IMR-90 (cell line): ENCODE results near the gene MRC1. TPM values are rescaled to one million over a fixed set of nuclear protein-coding genes. Genes with fewer than 3 reads are reported as not detected.

Experiments used
- ATAC-seq: fragments of 200-7000 bp; cut with Tn5 transposase; 2 replicates; pipeline ENCODE4 v1.9.1; 2020; ENCODE audit warnings: low read depth, mild to moderate bottlenecking, moderate library complexity
- BruUV-seq: library from RNA; stranded (reverse); fragments of 400-500 nt; replicated peaks from 2 replicates; lab custom pipeline; 2021; lab: Mats Ljungman, UMichigan
- CTCF ChIA-PET: fragments of 300-600 bp; formaldehyde crosslinking; extraction: SDS; loops from one replicate; lab custom pipeline; 2021; ENCODE audit warnings: antibody characterized with exemption; lab: Yijun Ruan, JAX
- POLR2A ChIA-PET: fragments of 300-600 bp; sonication (Branson Sonifier 250); formaldehyde crosslinking; loops from one replicate; lab custom pipeline; 2022; ENCODE audit warnings: antibody characterized with exemption; ENCODE audit not compliant: unreplicated experiment; lab: Charles Lee
- DNase-seq: peaks from one replicate; pipeline ENCODE4 v3.0.0; 2013
- H2AFZ ChIP-seq: replicated peaks from 2 replicates; pipeline ENCODE3; 2013; ENCODE audit warnings: low read length, mild to moderate bottlenecking; ENCODE audit not compliant: poor library complexity
- H2AK5ac ChIP-seq: 2 replicates; pipeline ENCODE4 v1.6.1; 2013; ENCODE audit warnings: low read depth, low read length, inconsistent platforms
- H2AK9ac ChIP-seq: replicated peaks from 2 replicates; pipeline ENCODE3; 2013; ENCODE audit warnings: mild to moderate bottlenecking, low read depth, low read length, moderate library complexity; ENCODE audit not compliant: poor library complexity
- H2BK120ac ChIP-seq: 2 replicates; pipeline ENCODE4 v1.6.1; 2013; ENCODE audit warnings: low read depth, low read length, inconsistent platforms
- H2BK15ac ChIP-seq: 3 replicates; pipeline ENCODE4 v1.6.1; 2013; ENCODE audit warnings: low read depth, low read length, inconsistent platforms
- H2BK20ac ChIP-seq: 2 replicates; pipeline ENCODE4 v1.6.1; 2013; ENCODE audit warnings: low read depth, mild to moderate bottlenecking, inconsistent platforms, low read length, moderate library complexity
- H2BK5ac ChIP-seq: 2 replicates; pipeline ENCODE4 v1.6.1; 2013; ENCODE audit warnings: mild to moderate bottlenecking, low read depth, low read length, inconsistent platforms; ENCODE audit not compliant: poor library complexity, severe bottlenecking
- H3K14ac ChIP-seq: replicated peaks from 2 replicates; pipeline ENCODE4 v1.6.1; 2013; ENCODE audit warnings: low read depth, low read length, inconsistent platforms
- H3K18ac ChIP-seq: 2 replicates; pipeline ENCODE4 v1.6.1; 2013; ENCODE audit warnings: low read depth, low read length, control low read depth
- H3K23ac ChIP-seq: 2 replicates; pipeline ENCODE4 v1.6.1; 2013; ENCODE audit warnings: low read depth, low read length, inconsistent platforms
- H3K27ac ChIP-seq: 2 replicates; pipeline ENCODE4 v1.5.1; 2013; ENCODE audit warnings: mild to moderate bottlenecking, control low read depth, low read length; ENCODE audit not compliant: insufficient read depth
- H3K27me3 ChIP-seq: 2 replicates; pipeline ENCODE4 v1.6.1; 2013; ENCODE audit warnings: low read length; ENCODE audit not compliant: control insufficient read depth, insufficient read depth
- H3K36me3 ChIP-seq: 2 replicates; pipeline ENCODE4 v1.6.1; 2013; ENCODE audit warnings: low read length, mixed read lengths; ENCODE audit not compliant: control insufficient read depth, insufficient read depth
- H3K4ac ChIP-seq: 2 replicates; pipeline ENCODE4 v1.6.1; 2013; ENCODE audit warnings: low read depth, low read length, inconsistent platforms
- H3K4me1 ChIP-seq: 2 replicates; pipeline ENCODE4 v1.6.1; 2013; ENCODE audit warnings: low read length, mixed read lengths; ENCODE audit not compliant: control insufficient read depth, insufficient read depth
- H3K4me2 ChIP-seq: 2 replicates; pipeline ENCODE4 v1.6.1; 2013; ENCODE audit warnings: low read depth, mild to moderate bottlenecking, control low read depth, low read length, moderate library complexity
- H3K4me3 ChIP-seq: 2 replicates; pipeline ENCODE4 v1.5.1; 2013; ENCODE audit warnings: low read depth, mild to moderate bottlenecking, control low read depth, low read length, moderate library complexity; ENCODE audit not compliant: insufficient read depth
- H3K56ac ChIP-seq: 2 replicates; pipeline ENCODE4 v1.6.1; 2013; ENCODE audit warnings: low read length, inconsistent platforms; ENCODE audit not compliant: insufficient read depth; ENCODE audit errors: extremely low read depth
- H3K79me1 ChIP-seq, 2 experiments: 2 replicates each; pipeline ENCODE4 v1.6.1; 2013; ENCODE audit warnings: low read length in 2 of 2, inconsistent platforms in 1 of 2, low read depth in 1 of 2
- H3K9ac ChIP-seq: 2 replicates; pipeline ENCODE4 v1.6.1; 2013; ENCODE audit warnings: low read depth, low read length, control low read depth
- H3K9me1 ChIP-seq: 2 replicates; pipeline ENCODE4 v1.6.1; 2013; ENCODE audit warnings: low read length, inconsistent platforms; ENCODE audit not compliant: insufficient read depth
- H3K9me3 ChIP-seq: 2 replicates; pipeline ENCODE4 v1.6.1; 2013; ENCODE audit warnings: low read length; ENCODE audit not compliant: control insufficient read depth, insufficient read depth
- H4K20me1 ChIP-seq: 2 replicates; pipeline ENCODE4 v1.6.1; 2013; ENCODE audit warnings: low read length, inconsistent platforms; ENCODE audit not compliant: insufficient read depth
- H4K5ac ChIP-seq: 2 replicates; pipeline ENCODE4 v1.6.1; 2013; ENCODE audit warnings: mild to moderate bottlenecking, low read depth, low read length, control low read depth
- H4K8ac ChIP-seq, 2 experiments: 2 replicates each; pipeline ENCODE4 v1.6.1; 2013; ENCODE audit warnings: low read depth in 2 of 2, low read length in 2 of 2, control low read depth in 1 of 2, inconsistent platforms in 1 of 2
- H4K91ac ChIP-seq: 2 replicates; pipeline ENCODE4 v1.6.1; 2013; ENCODE audit warnings: low read depth, low read length, inconsistent platforms; ENCODE audit not compliant: insufficient read depth
- CEBPB ChIP-seq: IDR thresholded peaks from 2 replicates; pipeline ENCODE4 v1.6.1; 2012; ENCODE audit warnings: low read depth, low read length, improper control_type of control experiment
- CHD1 ChIP-seq: IDR thresholded peaks from 2 replicates; pipeline ENCODE4 v1.6.1; 2012; ENCODE audit warnings: low read depth, low read length, improper control_type of control experiment
- WGBS, 2 experiments: methylation state at CpG; one replicate each; pipeline versions ENCODE4 v1.1.5 to v1.1.7; 2013; ENCODE audit warnings: missing lambda C conversion rate in 2 of 2; ENCODE audit not compliant: insufficient read length in 1 of 2; ENCODE audit errors: extremely low coverage in 2 of 2; 5-methylcytosine and 5-hydroxymethylcytosine counted together
- dilution Hi-C: fragments of 300-500 bp; cut with HindIII; formaldehyde crosslinking; loops from one replicate; pipeline ENCODE4 v1.14.3; 2018; ENCODE audit warnings: low sequenced_read_pairs; ENCODE audit not compliant: unreplicated experiment
- in situ Hi-C: fragments of 300-500 bp; cut with MboI; formaldehyde crosslinking; loops from 3 replicates; pipeline ENCODE4 v1.14.3; 2019; ENCODE audit warnings: low sequenced_read_pairs, inconsistent platforms, mixed read lengths
- intact Hi-C: fragments of 100-400 bp; cut with micrococcal nuclease; formaldehyde crosslinking; loops from 2 replicates; pipeline ENCODE4 v1.10.0; 2022
- polyA plus RNA-seq, 3 experiments: library from polyadenylated mRNA; depleted of rRNA; stranded (reverse); fragments of >200 nt; gene quantifications; 2 replicates each; pipeline ENCODE4 v1.2.3, GENCODE V29; 2012; ENCODE audit warnings: low replicate concordance in 1 of 3
- total RNA-seq: library from RNA; depleted of rRNA; stranded (reverse); fragments of >200 nt; gene quantifications from 2 replicates; pipeline ENCODE4 v1.2.3, GENCODE V29; 2012

MRC1 gene
- total and polyA plus RNA-seq, 2 of the 4 experiments (the other 2 are of a cell fraction) = not detected

DNA sequence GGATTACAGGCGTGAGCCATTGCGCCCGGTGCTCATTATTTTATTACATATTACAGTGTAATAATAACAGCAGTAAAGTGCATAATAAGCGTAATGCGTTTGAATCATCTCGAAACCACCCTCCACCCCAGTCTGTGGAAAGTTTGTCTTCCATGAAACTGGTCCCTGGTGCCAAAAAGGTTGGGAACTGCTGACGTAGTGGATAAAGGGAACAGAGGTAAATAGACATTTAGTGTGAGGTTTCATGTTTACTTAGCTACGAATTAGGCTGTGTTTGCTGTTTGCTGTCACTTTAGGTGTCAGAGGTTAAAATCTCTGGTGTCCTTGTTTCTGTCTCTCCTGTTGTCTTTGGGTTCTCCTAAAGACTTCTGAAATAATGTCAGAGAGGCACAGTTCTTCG lies 82.3 kb downstream of the MRC1 start:
- Histone ChIP-seq H3K23ac (no peak overlapping the region), H3K9ac (no peak overlapping the region), H2BK15ac (no peak overlapping the region), H2AK9ac (no peak overlapping the region), H3K4me2 (no peak overlapping the region), H3K14ac (no peak overlapping the region), H3K27me3 (peaks cover 7% of the 10 kb centered on the region; the same call in 1 of the 2 replicates), H3K36me3 (no peaks in the 10 kb centered on the region), H3K4ac (no peak overlapping the region), H4K5ac (no peak overlapping the region), H2AFZ (no peak overlapping the region), H4K20me1 (no peaks in the 10 kb centered on the region), H3K9me1 (no peaks in the 10 kb centered on the region), H2BK20ac (no peak overlapping the region), H4K91ac (no peak overlapping the region), H3K79me1 (no peaks in the 10 kb centered on the region), H4K8ac (no peak overlapping the region), H3K9me3 (no peaks in the 10 kb centered on the region), H2BK5ac (no peak overlapping the region), H3K27ac (no peak overlapping the region), H3K4me1 (no peaks in the 10 kb centered on the region), H3K18ac (no peak overlapping the region), H3K56ac (no peak overlapping the region), H2AK5ac (no peak overlapping the region), H2BK120ac (no peak overlapping the region), H3K4me3 (no peak overlapping the region)
- BruUV-seq = no TSS peak
- no peak for TF ChIP-seq CHD1
- no peak for TF ChIP-seq CEBPB
- dilution Hi-C loops (no loop called here), intact Hi-C loops (no loop called here), in situ Hi-C loops (no loop called here)
- POLR2A ChIA-PET = no interaction called here
- ATAC-seq = no peak
- WGBS, 2 experiments = no CpG with 5 or more reads among the region's 9 CpGs
- no peak for DNase-seq
- CTCF ChIA-PET = no interaction called here
